Testis (tissue), 2 donors: Measurements from ENCODE around the gene DCT.

Source experiments
- CTCF ChIP-seq, 3 experiments: fragments of 450-650 bp in 2 of 3; fragments of 200-600 bp in 1 of 3; sonication (generic) in 1 of 3; IDR thresholded peaks; one replicate each; pipeline ENCODE4 v1.5.1; 2016 to 2019; ENCODE audit warnings: antibody characterized with exemption in 3 of 3, mild to moderate bottlenecking in 2 of 3, moderate library complexity in 1 of 3
- POLR2A ChIP-seq: fragments of 450-650 bp; IDR thresholded peaks from one replicate; pipeline ENCODE4 v1.6.1; 2017; ENCODE audit warnings: antibody characterized with exemption, mild to moderate bottlenecking, moderate library complexity

GRCh38 chr13:94414708-94415107 lies 64.8 kb downstream of the DCT start:
- no peak for TF ChIP-seq POLR2A
- TF ChIP-seq CTCF (IDR thresholded peaks at IDR 0.05): no peak
